GM23338 (cell line): Measurements from ENCODE around the gene DUOX1. TPM values are rescaled to one million over a fixed set of nuclear protein-coding genes. Genes with fewer than 3 reads are reported as not detected.

ENCODE experiments used
- ATAC-seq: fragments of 200-7000 bp; cut with Tn5 transposase; 3 replicates; pipeline ENCODE4 v1.9.1; 2020
- DNase-seq: peaks from one replicate; pipeline ENCODE4 v3.0.0-alpha.2; 2015; ENCODE audit warnings: low spot score
- H2AFZ ChIP-seq: fragments of 200-600 bp; sonication (generic); 2 replicates; pipeline ENCODE4 v1.8.0; 2016; ENCODE audit warnings: antibody characterized with exemption, mild to moderate bottlenecking, moderate library complexity
- H3F3A ChIP-seq: fragments of 200-600 bp; sonication (generic); replicated peaks from 2 replicates; pipeline ENCODE4 v1.8.0; 2017; ENCODE audit warnings: antibody characterized with exemption, mixed run types, low read depth
- H3K27ac ChIP-seq: fragments of 200-600 bp; sonication (generic); 2 replicates; pipeline ENCODE4 v1.6.1; 2016; ENCODE audit warnings: low read depth
- H3K27me3 ChIP-seq: fragments of 200-600 bp; sonication (generic); 2 replicates; pipeline ENCODE4 v1.8.0; 2016; ENCODE audit warnings: mild to moderate bottlenecking, mixed run types, moderate library complexity; ENCODE audit not compliant: insufficient read depth
- H3K36me3 ChIP-seq: fragments of 200-600 bp; sonication (generic); 2 replicates; pipeline ENCODE4 v1.8.0; 2016; ENCODE audit warnings: mild to moderate bottlenecking; ENCODE audit not compliant: insufficient read depth
- H3K4me1 ChIP-seq: fragments of 200-600 bp; sonication (generic); 2 replicates; pipeline ENCODE4 v1.8.0; 2016; ENCODE audit warnings: mild to moderate bottlenecking, moderate library complexity; ENCODE audit not compliant: insufficient read depth
- H3K4me2 ChIP-seq: fragments of 200-600 bp; sonication (generic); 2 replicates; pipeline ENCODE4 v1.7.1; 2017; ENCODE audit warnings: mixed run types
- H3K4me3 ChIP-seq: fragments of 200-600 bp; sonication (generic); 2 replicates; pipeline ENCODE4 v1.6.1; 2016; ENCODE audit warnings: mixed run types
- H3K79me2 ChIP-seq: fragments of 200-600 bp; sonication (generic); replicated peaks from 2 replicates; pipeline ENCODE4 v1.8.0; 2017; ENCODE audit warnings: mild to moderate bottlenecking; ENCODE audit not compliant: insufficient read depth
- H3K9me2 ChIP-seq: fragments of 200-600 bp; sonication (generic); 2 replicates; pipeline ENCODE4 v1.8.0; 2017; ENCODE audit not compliant: insufficient read depth
- H4K20me1 ChIP-seq: fragments of 200-600 bp; sonication (generic); replicated peaks from 2 replicates; pipeline ENCODE4 v1.8.0; 2017; ENCODE audit warnings: mild to moderate bottlenecking; ENCODE audit not compliant: insufficient read depth
- H3K27ac Mint-ChIP-seq: 2 replicates; pipeline ENCODE4 v1.8.0; 2020; ENCODE audit warnings: inconsistent platforms, mild to moderate bottlenecking, moderate library complexity, mixed read lengths
- H3K27me3 Mint-ChIP-seq: 3 replicates; pipeline ENCODE4 v1.8.0; 2022; ENCODE audit warnings: low read depth, mild to moderate bottlenecking, moderate library complexity, mixed read lengths, inconsistent platforms; ENCODE audit not compliant: insufficient read depth, poor library complexity
- H3K36me3 Mint-ChIP-seq: 3 replicates; pipeline ENCODE4 v1.8.0; 2021; ENCODE audit warnings: low read depth, mild to moderate bottlenecking, inconsistent platforms, moderate library complexity, mixed read lengths
- H3K4me1 Mint-ChIP-seq: 3 replicates; pipeline ENCODE4 v1.8.0; 2020; ENCODE audit warnings: mild to moderate bottlenecking, inconsistent platforms, mixed read lengths
- H3K4me3 Mint-ChIP-seq: 3 replicates; pipeline ENCODE4 v1.8.0; 2021; ENCODE audit warnings: moderate library complexity, mild to moderate bottlenecking, inconsistent platforms, mixed read lengths
- H3K9me3 Mint-ChIP-seq: 3 replicates; pipeline ENCODE4 v1.8.0; 2020; ENCODE audit warnings: moderate library complexity, mild to moderate bottlenecking, inconsistent platforms, mixed read lengths
- CREB1 ChIP-seq: fragments of 250-450 bp; sonication (Bioruptor Pico); IDR thresholded peaks from 2 replicates; pipeline ENCODE4 v1.5.0; 2020; ENCODE audit warnings: low read depth, mild to moderate bottlenecking, moderate library complexity
- CTCF ChIP-seq, 2 experiments: fragments of 200-600 bp in 1 of 2; sonication (generic) in 1 of 2; conservative IDR thresholded peaks; 2 replicates each; pipeline versions ENCODE4 v1.5.1 to v1.6.1; 2016 to 2017; ENCODE audit warnings: antibody characterized with exemption in 2 of 2, low read depth in 2 of 2, mild to moderate bottlenecking in 2 of 2, moderate library complexity in 1 of 2
- ETS1 ChIP-seq: IDR thresholded peaks from 2 replicates; pipeline ENCODE4 v1.6.1; 2016; ENCODE audit warnings: antibody characterized with exemption
- EZH2 ChIP-seq: fragments of 200-600 bp; sonication (generic); IDR thresholded peaks from one replicate; pipeline ENCODE4 v1.8.0; 2017; ENCODE audit warnings: antibody characterized with exemption, mild to moderate bottlenecking, low read depth; ENCODE audit not compliant: unreplicated experiment
- JUNB ChIP-seq: IDR thresholded peaks from one replicate; pipeline ENCODE4 v1.6.1; 2016; ENCODE audit warnings: antibody characterized with exemption; ENCODE audit not compliant: unreplicated experiment
- NANOG ChIP-seq: IDR thresholded peaks from 2 replicates; pipeline ENCODE4 v1.6.1; 2016; ENCODE audit warnings: antibody characterized with exemption, borderline replicate concordance
- REST ChIP-seq: IDR thresholded peaks from one replicate; pipeline ENCODE4 v1.6.1; 2018; ENCODE audit warnings: antibody characterized with exemption; ENCODE audit not compliant: unreplicated experiment
- STAT1 ChIP-seq: IDR thresholded peaks from one replicate; pipeline ENCODE4 v1.6.1; 2016; ENCODE audit warnings: antibody characterized with exemption; ENCODE audit not compliant: unreplicated experiment
- ZNF114 ChIP-seq: fragments of 250-450 bp; sonication (Bioruptor Pico); IDR thresholded peaks from 2 replicates; pipeline ENCODE4 v1.5.0; 2020; ENCODE audit warnings: mild to moderate bottlenecking, moderate library complexity
- ZNF331 ChIP-seq: fragments of 250-450 bp; sonication (Bioruptor Pico); IDR thresholded peaks from 2 replicates; pipeline ENCODE4 v1.5.0; 2020; ENCODE audit warnings: low read depth, mild to moderate bottlenecking, moderate library complexity
- ZNF462 ChIP-seq: fragments of 250-450 bp; sonication (Bioruptor Pico); IDR thresholded peaks from 2 replicates; pipeline ENCODE4 v1.5.0; 2020; ENCODE audit warnings: mild to moderate bottlenecking, moderate library complexity
- polyA plus RNA-seq: library from polyadenylated mRNA; unstranded; fragments of >200 nt; fragmentation: Nextera tagmentation; extraction: Ambion mirVana; gene quantifications from 2 replicates; pipeline ENCODE4 v1.2.1, GENCODE V29; 2016
- total RNA-seq: library from RNA; depleted of rRNA; stranded (reverse); fragments of >200 nt; shearing (Covaris generic); gene quantifications from 2 replicates; pipeline ENCODE4 v1.2.3, GENCODE V29; 2014

DUOX1 gene
- total and polyA plus RNA-seq, 2 experiments from 2014 or later = 0.69 to 0.73 TPM

- H3K79me2 ChIP-seq = 0 out of 2 replicates have a peak, but pooled peaks cover 4% of the 10 kb centered on the region
- ATAC-seq (no peak), DNase-seq (no peak)
- Mint-ChIP-seq H3K27ac (no peak overlapping the region), H3K4me1 (peaks cover 23% of the 10 kb centered on the region; the same call in 2 of the 3 replicates), H3K36me3 (peaks cover 46% of the 10 kb centered on the region), H3K4me3 (no peak overlapping the region), H3K9me3 (no peaks in the 10 kb centered on the region; the same call in 2 of the 3 replicates), H3K27me3 (peaks cover 9% of the 10 kb centered on the region)
- peaks cover 16% of the 10 kb centered on the region for H3K4me1 ChIP-seq
- no peak overlapping the region for H3K4me2 ChIP-seq
- H3F3A ChIP-seq = no peaks in the 10 kb centered on the region
- H3K27me3 ChIP-seq = no peaks in the 10 kb centered on the region
- H4K20me1 ChIP-seq = peaks cover 3% of the 10 kb centered on the region; the same call in 1 of the 2 replicates
- peaks cover 3% of the 10 kb centered on the region; the same call in 1 of the 2 replicates for H3K9me2 ChIP-seq
- no peak overlapping the region for H3K4me3 ChIP-seq
- no peak overlapping the region for H3K27ac ChIP-seq
- H3K36me3 ChIP-seq = no peaks in the 10 kb centered on the region; the same call in 1 of the 2 replicates
- TF ChIP-seq ZNF114 (CRISPR knock-in tag) (no peak), CTCF (conservative IDR thresholded peaks at IDR 0.05; ENCODE audit: low read depth in 2 of 2) (no peak), EZH2 (no peak), NANOG (no peak), CREB1 (no peak), ZNF331 (CRISPR knock-in tag) (no peak), ETS1 (no peak), REST (no peak), ZNF462 (CRISPR knock-in tag) (no peak), JUNB (no peak), STAT1 (no peak)
- H2AFZ ChIP-seq = no peak overlapping the region
Observed at GRCh38 chr15:45174069-45174468, 44.3 kb downstream of the DUOX1 start.
